ENCODE results near the gene TOX3. TPM values are rescaled to one million over a fixed set of nuclear protein-coding genes. Genes with fewer than 3 reads are reported as not detected.

The TOX3 gene
- total RNA-seq, 1 donor from 2014 or later, result 54.8 TPM

GRCh38 chr16:52558448-52558847, 11.5 kb upstream of the TOX3 start:
- Mint-ChIP-seq H3K36me3 (ENCODE audit: unreplicated experiment) (peaks cover 12% of the 10 kb centered on the region), H3K9me3 (ENCODE audit: unreplicated experiment) (peaks cover 1% of the 10 kb centered on the region), H3K4me1 (ENCODE audit: low read depth, unreplicated experiment) (peaks cover 3% of the 10 kb centered on the region), H3K27ac (ENCODE audit: unreplicated experiment) (no peak overlapping the region), H3K27me3 (ENCODE audit: unreplicated experiment) (peaks cover 2% of the 10 kb centered on the region), H3K4me3 (ENCODE audit: unreplicated experiment) (no peak overlapping the region)
- TF ChIP-seq CTCF (IDR thresholded peaks at IDR 0.05; ENCODE audit: partially characterized antibody, unreplicated experiment), result no peak
- no peak for DNase-seq

DNA sequence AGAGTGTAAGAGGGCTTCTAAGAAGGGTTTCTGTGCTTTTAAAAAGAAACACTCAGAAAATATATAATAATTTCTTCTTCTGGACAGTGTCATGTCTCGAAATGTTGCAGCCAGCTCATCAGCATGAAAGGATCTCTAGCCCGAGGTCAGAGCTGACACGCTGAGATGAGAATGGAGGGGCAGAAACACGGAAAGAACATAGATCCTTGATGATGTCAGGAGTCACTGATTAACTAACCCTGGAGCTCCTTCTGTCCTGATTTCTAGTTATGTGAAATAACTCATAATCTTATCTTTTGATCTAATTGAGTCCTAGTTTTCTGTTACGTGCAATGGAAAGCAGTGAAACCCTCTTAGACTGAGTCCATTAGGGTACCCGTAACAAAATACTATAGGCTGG, 10.3 kb upstream of the TOX3 start:
- peaks cover 4% of the 10 kb centered on the region for H3K27me3 Mint-ChIP-seq (ENCODE audit: unreplicated experiment)
- peaks cover 5% of the 10 kb centered on the region for H3K4me1 Mint-ChIP-seq (ENCODE audit: low read depth, unreplicated experiment)
- H3K27ac Mint-ChIP-seq (ENCODE audit: unreplicated experiment), result no peak overlapping the region

GRCh38 chr16:52556083-52556482, 9.1 kb upstream of the TOX3 start:
- Mint-ChIP-seq H3K9me3 (ENCODE audit: unreplicated experiment) (peaks cover 1% of the 10 kb centered on the region), H3K4me1 (ENCODE audit: low read depth, unreplicated experiment) (peaks cover 5% of the 10 kb centered on the region), H3K4me3 (ENCODE audit: unreplicated experiment) (no peak overlapping the region), H3K27me3 (ENCODE audit: unreplicated experiment) (peaks cover 4% of the 10 kb centered on the region), H3K36me3 (ENCODE audit: unreplicated experiment) (peaks cover 12% of the 10 kb centered on the region), H3K27ac (ENCODE audit: unreplicated experiment) (no peak overlapping the region)
- no peak for DNase-seq
- no peak for TF ChIP-seq CTCF (IDR thresholded peaks at IDR 0.05; ENCODE audit: partially characterized antibody, unreplicated experiment)

More for the DNA sequence above, 10.3 kb upstream of the TOX3 start:
- Mint-ChIP-seq H3K4me3 (ENCODE audit: unreplicated experiment) (no peak overlapping the region), H3K36me3 (ENCODE audit: unreplicated experiment) (peaks cover 12% of the 10 kb centered on the region), H3K9me3 (ENCODE audit: unreplicated experiment) (peaks cover 1% of the 10 kb centered on the region)
- TF ChIP-seq CTCF (IDR thresholded peaks at IDR 0.05; ENCODE audit: partially characterized antibody, unreplicated experiment), result no peak
- no peak for DNase-seq

DNA sequence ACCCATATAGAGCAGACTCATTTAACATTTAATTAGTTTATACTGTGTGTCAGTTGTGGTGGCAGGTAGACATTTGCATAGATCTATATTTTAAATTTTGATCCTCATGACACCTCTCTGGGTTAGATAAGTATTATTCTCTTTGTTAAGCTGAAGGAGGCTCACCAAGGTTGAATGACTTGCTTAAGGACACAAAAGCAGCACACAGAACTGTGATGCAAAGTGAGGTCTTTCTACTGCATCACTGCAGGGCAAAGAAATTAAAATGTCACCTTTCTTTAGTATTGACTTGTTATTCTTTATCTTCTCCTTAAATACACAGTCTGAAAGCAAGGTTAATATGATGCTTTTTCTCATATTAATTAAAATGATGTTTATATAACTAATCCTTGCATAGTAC, 8.6 kb upstream of the TOX3 start:
- Mint-ChIP-seq H3K4me1 (ENCODE audit: low read depth, unreplicated experiment) (peaks cover 5% of the 10 kb centered on the region), H3K9me3 (ENCODE audit: unreplicated experiment) (peaks cover 1% of the 10 kb centered on the region), H3K36me3 (ENCODE audit: unreplicated experiment) (peaks cover 12% of the 10 kb centered on the region), H3K27ac (ENCODE audit: unreplicated experiment) (no peak overlapping the region), H3K4me3 (ENCODE audit: unreplicated experiment) (no peak overlapping the region), H3K27me3 (ENCODE audit: unreplicated experiment) (peaks cover 4% of the 10 kb centered on the region)
- no peak for TF ChIP-seq CTCF (IDR thresholded peaks at IDR 0.05; ENCODE audit: partially characterized antibody, unreplicated experiment)
- DNase-seq, result no peak

DNA sequence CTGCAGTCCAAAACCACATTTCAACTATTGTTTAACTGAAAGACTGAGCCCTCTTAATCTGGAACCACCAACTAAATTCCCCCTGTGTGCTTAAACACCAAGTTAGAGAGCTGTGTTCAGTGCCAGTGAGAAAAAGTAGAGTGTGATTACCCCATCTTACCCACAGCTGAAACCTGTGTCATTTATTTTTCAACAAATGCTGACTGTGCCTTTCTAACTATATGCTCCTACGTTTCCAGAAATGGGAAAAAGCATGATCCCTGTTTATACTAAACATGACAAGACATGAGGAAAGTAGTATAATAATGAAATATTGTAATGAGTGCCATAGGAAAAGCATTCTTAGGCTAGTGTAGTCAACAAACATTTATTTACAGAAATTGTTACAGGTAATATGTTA, 7.4 kb upstream of the TOX3 start:
- peaks cover 5% of the 10 kb centered on the region for H3K4me1 Mint-ChIP-seq (ENCODE audit: low read depth, unreplicated experiment)
- no peak overlapping the region for H3K4me3 Mint-ChIP-seq (ENCODE audit: unreplicated experiment)
- peaks cover 4% of the 10 kb centered on the region for H3K27me3 Mint-ChIP-seq (ENCODE audit: unreplicated experiment)
- peaks cover 12% of the 10 kb centered on the region for H3K36me3 Mint-ChIP-seq (ENCODE audit: unreplicated experiment)
- no peak for TF ChIP-seq CTCF (IDR thresholded peaks at IDR 0.05; ENCODE audit: partially characterized antibody, unreplicated experiment)
- DNase-seq, result no peak
- H3K27ac Mint-ChIP-seq (ENCODE audit: unreplicated experiment), result no peak overlapping the region
- peaks cover 1% of the 10 kb centered on the region for H3K9me3 Mint-ChIP-seq (ENCODE audit: unreplicated experiment)
